Psoas muscle (tissue), 8 donors: ENCODE measurements around the gene KLHL25. TPM values are rescaled to one million over a fixed set of nuclear protein-coding genes. Genes with fewer than 3 reads are reported as not detected.

ENCODE experiments used
- ATAC-seq, 4 donors: fragments of 200-7000 bp; cut with Tn5 transposase; one replicate each; pipeline ENCODE4 v1.9.1; 2020; ENCODE audit warnings: moderate library complexity in 3 of 4, mild to moderate bottlenecking in 2 of 4
- DNase-seq, 2 donors: peaks; one replicate each; pipeline ENCODE4 v3.0.0-alpha.2; 2020
- H3K27ac ChIP-seq: fragments of 200-600 bp; one replicate; pipeline ENCODE4 v1.8.0; 2022
- H3K27me3 ChIP-seq, 3 donors: fragments of 200-600 bp in 1 of 3; one replicate each; pipeline versions ENCODE4 v1.6.1 to v1.8.0; 2013 to 2022; ENCODE audit warnings: low read length in 2 of 3, mild to moderate bottlenecking in 2 of 3, moderate library complexity in 1 of 3; ENCODE audit not compliant: insufficient read depth in 3 of 3
- H3K36me3 ChIP-seq, 2 donors: fragments of 200-600 bp in 1 of 2; one replicate each; pipeline versions ENCODE4 v1.6.1 to v1.8.0; 2013 to 2022; ENCODE audit warnings: low read depth in 1 of 2, mild to moderate bottlenecking in 1 of 2, moderate library complexity in 1 of 2; ENCODE audit not compliant: insufficient read depth in 1 of 2
- H3K4me1 ChIP-seq: fragments of 200-600 bp; one replicate; pipeline ENCODE4 v1.8.0; 2022
- H3K4me3 ChIP-seq: fragments of 200-600 bp; one replicate; pipeline ENCODE4 v1.8.0; 2022; ENCODE audit warnings: mild to moderate bottlenecking
- H3K9me3 ChIP-seq: fragments of 200-600 bp; one replicate; pipeline ENCODE4 v1.8.0; 2022
- CTCF ChIP-seq: fragments of 200-600 bp; IDR thresholded peaks from one replicate; pipeline ENCODE4 v1.8.0; 2022; ENCODE audit warnings: antibody characterized with exemption
- WGBS, 3 donors: extraction: QIAGEN DNeasy Blood & Tissue Kit; methylation state at CpG; one replicate each; pipeline versions ENCODE4 v1.1.6 to v1.1.7; 2013; 5-methylcytosine and 5-hydroxymethylcytosine counted together
- intact Hi-C, 2 donors: fragments of 100-400 bp; cut with DNase I; formaldehyde crosslinking; loops; one replicate each; pipeline versions ENCODE4 v1.11.0 to v1.14.2; 2022
- polyA plus RNA-seq, 3 donors: library from polyadenylated mRNA; stranded (reverse); fragments of 200-250 nt; gene quantifications; one replicate each; pipeline ENCODE4 v1.2.3, GENCODE V29; 2013
- total RNA-seq, 4 donors: library from RNA; stranded (reverse); fragmentation: NEBNext Ultra II Directional in 2 of 4; extraction: Animal tissue kit (Norgen Biotek cat#: 25700) in 2 of 4; gene quantifications; one replicate each; pipeline versions ENCODE4 v1.2.1 to v1.2.4, GENCODE V29; 2021 to 2023
- donor health status: healthy with polysubstance abuse.
- donor health status: DM: no; HTN: no; CAD: no; lungs with moderate emphysema.
- donor health status: Bipolar disorder and iron deficiency.
- donor health status: healthy.
- donor health status: DM: yes; HTN: yes; CAD: no.
- donor health status: DM: no; HTN: no; CAD: no.
- donor health status: DM: no; HTN: no; CAD: no.
- donor health status: DM: yes; HTN: yes; CAD: no.

Gene KLHL25
- total and polyA plus RNA-seq, 7 donors: 3.8 to 15.7 (median 8.1) TPM

- Histone ChIP-seq H3K4me3 (no peak overlapping the region), H3K27me3 (no peaks in the 10 kb centered on the region), H3K36me3 (no peaks in the 10 kb centered on the region), H3K4me1 (peaks cover 2% of the 10 kb centered on the region), H3K9me3 (no peaks in the 10 kb centered on the region), H3K27ac (no peak overlapping the region)
- no peak for TF ChIP-seq CTCF
- ATAC-seq (no peak), DNase-seq (no peak)
- intact Hi-C loops: loop anchor here in 1 of 2 donors (10.0 kb wide), 1 partner anchor 544 kb away; no protein-coding TSS in a partner anchor
- 82 to 89% (median 89%) methylated on average over 8 of the region's 8 CpGs for WGBS, 3 donors
Measured at GRCh38 chr15:85838655-85839054, 43.9 kb upstream of the KLHL25 start.

- Histone ChIP-seq H3K4me1 (peaks cover 2% of the 10 kb centered on the region), H3K36me3 (no peaks in the 10 kb centered on the region), H3K9me3 (no peaks in the 10 kb centered on the region), H3K4me3 (no peak overlapping the region), H3K27me3 (no peaks in the 10 kb centered on the region), H3K27ac (no peak overlapping the region)
- no peak for TF ChIP-seq CTCF
- intact Hi-C loops: loop anchor here in 1 of 2 donors (10.0 kb wide), 1 partner anchor 543 kb away; no protein-coding TSS in a partner anchor
- DNase-seq (no peak), ATAC-seq (no peak)
- WGBS, 3 donors: 79 to 96% (median 90%) methylated on average over 2 of the region's 2 CpGs
Measured at GRCh38 chr15:85837881-85838280, 43.2 kb upstream of the KLHL25 start.

DNA sequence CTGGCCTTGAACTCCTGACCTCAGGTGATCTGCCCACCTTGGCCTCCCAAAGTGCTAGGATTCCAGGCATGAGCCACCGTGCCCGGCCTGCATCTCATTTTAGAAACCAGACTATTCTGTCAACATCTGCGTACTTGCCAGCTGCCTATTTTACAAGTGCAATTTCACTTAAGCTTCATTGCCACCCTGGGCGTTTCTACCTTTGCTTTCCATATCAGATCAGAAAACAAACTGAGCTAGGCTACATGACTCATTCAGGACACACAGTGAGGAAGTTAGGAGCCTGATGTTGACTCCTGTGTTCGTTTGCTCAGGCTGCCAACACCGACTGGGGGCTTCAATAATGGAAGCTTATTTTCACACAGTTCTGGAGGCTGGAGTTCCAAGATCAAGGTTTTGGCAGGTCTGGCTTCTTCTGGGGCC, 42.3 kb upstream of the KLHL25 start:
- Histone ChIP-seq H3K27me3 (no peaks in the 10 kb centered on the region), H3K4me1 (peaks cover 2% of the 10 kb centered on the region), H3K4me3 (no peak overlapping the region), H3K9me3 (no peaks in the 10 kb centered on the region), H3K27ac (no peak overlapping the region), H3K36me3 (no peaks in the 10 kb centered on the region)
- TF ChIP-seq CTCF: no peak
- WGBS, 3 donors: 60 to 77% (median 61%) methylated on average over 6 of the region's 6 CpGs
- ATAC-seq (no peak), DNase-seq (no peak)
- intact Hi-C loops: loop anchor here in 1 of 2 donors (10.0 kb wide), 1 partner anchor 542 kb away; no protein-coding TSS in a partner anchor

DNA sequence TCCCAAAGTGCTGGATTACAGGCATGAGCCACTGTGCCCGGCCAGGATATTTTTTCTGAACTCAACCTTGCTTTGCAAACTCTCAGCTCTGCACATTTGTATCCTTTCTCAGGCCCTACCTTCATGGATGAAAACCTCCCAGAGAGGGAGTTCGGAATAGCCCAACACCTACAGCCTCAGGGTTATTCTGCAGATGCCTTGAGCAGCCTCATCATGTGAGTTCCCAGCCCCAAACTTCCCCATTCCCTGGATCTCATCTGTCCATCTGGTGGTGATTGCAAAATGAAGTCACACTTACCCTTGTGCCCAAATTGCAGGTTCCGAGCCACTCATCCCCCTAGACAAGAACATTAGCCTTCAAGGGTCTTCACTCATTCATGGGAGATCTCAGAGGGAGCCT, 39.9 kb upstream of the KLHL25 start:
- intact Hi-C loops: loop anchor here (1.0 to 10.0 kb wide), 3 partner anchors 36 to 540 kb away; no protein-coding TSS in a partner anchor
- Histone ChIP-seq H3K4me1 (no peaks in the 10 kb centered on the region), H3K4me3 (no peak overlapping the region), H3K36me3 (no peaks in the 10 kb centered on the region), H3K27ac (no peak overlapping the region), H3K27me3 (no peaks in the 10 kb centered on the region), H3K9me3 (no peaks in the 10 kb centered on the region)
- ATAC-seq: no peak
- no peak for DNase-seq
- no peak for TF ChIP-seq CTCF
- 89 to 96% (median 92%) methylated on average over 3 of the region's 3 CpGs for WGBS, 3 donors

- Histone ChIP-seq H3K27ac (no peak overlapping the region), H3K36me3 (no peaks in the 10 kb centered on the region), H3K9me3 (no peaks in the 10 kb centered on the region), H3K4me3 (no peak overlapping the region), H3K4me1 (no peaks in the 10 kb centered on the region), H3K27me3 (no peaks in the 10 kb centered on the region)
- no peak for DNase-seq
- intact Hi-C loops: loop anchor here (5.0 to 10.0 kb wide), 2 partner anchors 85 to 538 kb away; no protein-coding TSS in a partner anchor
- no peak for TF ChIP-seq CTCF
- WGBS, 3 donors: 89 to 96% (median 95%) methylated on average over 4 of the region's 4 CpGs
- ATAC-seq: no peak
Measured at GRCh38 chr15:85832394-85832793, 37.7 kb upstream of the KLHL25 start.
